HEK293T (cell line): ENCODE results near the gene PRXL2C.

Experiments used
- ARNT ChIP-seq: fragments of 450-650 bp; IDR thresholded peaks from 2 replicates; pipeline ENCODE4 v1.6.1; 2017; ENCODE audit warnings: mild to moderate bottlenecking
- FOXA1 ChIP-seq: fragments of 450-650 bp; IDR thresholded peaks from 2 replicates; pipeline ENCODE4 v1.6.1; 2016; ENCODE audit warnings: mild to moderate bottlenecking
- SP1 ChIP-seq: fragments of 450-650 bp; IDR thresholded peaks from 2 replicates; pipeline ENCODE4 v1.6.1; 2017

DNA sequence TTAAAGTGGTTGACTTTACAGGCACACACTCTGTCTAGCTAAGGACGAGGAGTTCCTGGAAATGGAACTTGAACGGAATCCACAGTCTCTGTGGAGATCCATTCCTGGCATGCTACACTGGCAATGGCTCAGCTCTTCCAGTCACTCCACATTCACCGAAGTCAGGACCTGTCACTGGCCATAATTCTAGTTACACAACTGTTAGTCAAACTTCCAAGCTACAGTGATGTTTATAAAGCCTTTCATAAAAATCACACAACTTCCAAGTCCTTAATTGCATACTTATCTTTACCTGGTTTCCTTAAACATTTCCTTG is 51.2 kb downstream of the PRXL2C start:
- no peak for TF ChIP-seq ARNT
- no peak for TF ChIP-seq SP1
- no peak for TF ChIP-seq FOXA1
